Measurements from ENCODE around the gene PGM2L1.
"Not testable (repeated sequence)": the region's sequence is repeated elsewhere in the genome, so short reads cannot be mapped to it uniquely, and the experiment has no call there.

Gene PGM2L1

GRCh38 chr11:74398244-74399159, at the start of gene PGM2L1:
TSS of gene PGM2L1 (minus strand) at chr11:74398433. CDS start at chr11:74398161, 272 bp downstream.
- peak; percentile 91 for FAIRE-seq

- no peak for FAIRE-seq
Measured at GRCh38 chr11:74447720-74448119, 49.5 kb upstream of the PGM2L1 start.

GRCh38 chr11:74446532-74446938, 48.3 kb upstream of the PGM2L1 start:
- no peak for FAIRE-seq

GRCh38 chr11:74444173-74444826, 46.1 kb upstream of the PGM2L1 start:
- no peak for FAIRE-seq

GRCh38 chr11:74443071-74443864, 45.0 kb upstream of the PGM2L1 start:
- no peak for FAIRE-seq

- FAIRE-seq, result no peak
Measured at GRCh38 chr11:74442636-74443035, 44.4 kb upstream of the PGM2L1 start.

GRCh38 chr11:74438681-74439080, 40.4 kb upstream of the PGM2L1 start:
- no peak for FAIRE-seq

GRCh38 chr11:74437441-74438042, 39.3 kb upstream of the PGM2L1 start:
- FAIRE-seq, result no peak

GRCh38 chr11:74434528-74434927, 36.3 kb upstream of the PGM2L1 start:
- FAIRE-seq, result no peak

GRCh38 chr11:74429205-74429604, 31.0 kb upstream of the PGM2L1 start:
- no peak for FAIRE-seq

GRCh38 chr11:74427384-74427886, 29.2 kb upstream of the PGM2L1 start:
- FAIRE-seq, result no peak

GRCh38 chr11:74425100-74425499, 26.9 kb upstream of the PGM2L1 start:
- FAIRE-seq, result no peak

- FAIRE-seq, result no peak
Measured at GRCh38 chr11:74418509-74418895, 20.3 kb upstream of the PGM2L1 start.

- FAIRE-seq, result no peak
Measured at GRCh38 chr11:74417860-74418508, 19.8 kb upstream of the PGM2L1 start.

GRCh38 chr11:74417379-74417804, 19.2 kb upstream of the PGM2L1 start:
- no peak for FAIRE-seq

- FAIRE-seq, result not testable (repeated sequence)
Measured at GRCh38 chr11:74416974-74417373, 18.7 kb upstream of the PGM2L1 start.

- no peak for FAIRE-seq
Measured at GRCh38 chr11:74412733-74413359, 14.6 kb upstream of the PGM2L1 start.

GRCh38 chr11:74412321-74412720, 14.1 kb upstream of the PGM2L1 start:
- no peak for FAIRE-seq

GRCh38 chr11:74409633-74410032, 11.4 kb upstream of the PGM2L1 start:
- FAIRE-seq, result no peak

- FAIRE-seq, result no peak
Measured at GRCh38 chr11:74403607-74404321, 5.5 kb upstream of the PGM2L1 start.

GRCh38 chr11:74400606-74401005, 2.4 kb upstream of the PGM2L1 start:
- FAIRE-seq, result no peak

All from A204.1 (cell line).